Right lobe of liver (tissue), 6 donors: ENCODE results near the gene TMEM91. TPM values are rescaled to one million over a fixed set of nuclear protein-coding genes. Genes with fewer than 3 reads are reported as not detected.
A peak's percentile ranks its signal among the peaks of the same experiment; 100 is the strongest.
"Not testable (repeated sequence)": the region's sequence is repeated elsewhere in the genome, so short reads cannot be mapped to it uniquely, and the experiment has no call there.

ENCODE experiments used
- ATAC-seq, 4 donors: fragments of 200-7000 bp; cut with Tn5 transposase; one replicate each; pipeline ENCODE4 v1.9.1; 2020; ENCODE audit warnings: mild to moderate bottlenecking in 4 of 4, moderate library complexity in 4 of 4
- DNase-seq, 3 donors: peaks; one replicate each; pipeline ENCODE4 v3.0.0-alpha.2; 2020
- H3K27ac ChIP-seq, 3 donors: fragments of 200-600 bp; one replicate each; pipeline ENCODE4 v1.8.0; 2022
- H3K27me3 ChIP-seq, 2 donors: fragments of 200-600 bp; one replicate each; pipeline ENCODE4 v1.8.0; 2022
- H3K36me3 ChIP-seq, 4 donors: fragments of 200-600 bp; sonication (generic) in 1 of 4; one replicate each; pipeline versions ENCODE4 v1.5.1 to v1.8.0; 2017 to 2022; ENCODE audit warnings: control low read depth in 1 of 4
- H3K4me1 ChIP-seq, 4 donors: fragments of 200-600 bp; sonication (generic) in 1 of 4; one replicate each; pipeline versions ENCODE4 v1.5.1 to v1.8.0; 2017 to 2022; ENCODE audit warnings: control low read depth in 1 of 4
- H3K4me3 ChIP-seq, 3 donors: fragments of 200-600 bp; one replicate each; pipeline ENCODE4 v1.8.0; 2022
- H3K9me3 ChIP-seq, 4 donors: fragments of 200-600 bp; sonication (generic) in 1 of 4; one replicate each; pipeline versions ENCODE4 v1.5.1 to v1.8.0; 2017 to 2022; ENCODE audit warnings: control low read depth in 1 of 4
- POLR2A ChIP-seq: fragments of 450-650 bp; IDR thresholded peaks from one replicate; pipeline ENCODE4 v1.6.1; 2017; ENCODE audit warnings: antibody characterized with exemption, mild to moderate bottlenecking
- WGBS: methylation state at CpG from one replicate; pipeline ENCODE4 v1.1.6; 2018; ENCODE audit warnings: low coverage, low lambda C conversion rate; ENCODE audit not compliant: insufficient coverage; ENCODE audit errors: missing lambda C conversion rate; 5-methylcytosine and 5-hydroxymethylcytosine counted together
- intact Hi-C, 2 donors: fragments of 100-400 bp; cut with DNase I; formaldehyde crosslinking; loops; one replicate each; pipeline versions ENCODE4 v1.11.2 to v1.14.1; 2022
- total RNA-seq, 6 experiments: library from RNA; depleted of rRNA in 2 of 6; stranded (reverse); fragments of >200 nt in 2 of 6; fragmentation: NEBNext Ultra II Directional in 3 of 6; extraction: Animal tissue kit (Norgen Biotek cat#: 25700) in 3 of 6; gene quantifications; one replicate each; pipeline versions ENCODE4 v1.1.0 to v1.2.4, GENCODE V29; 2016 to 2023
- TF ChIP-seq, protein P1 (sequence below), 4 donors: fragments of 200-600 bp in 3 of 4; fragments of 450-650 bp in 1 of 4; IDR thresholded peaks; one replicate each; pipeline versions ENCODE4 v1.5.1 to v1.8.0; 2016 to 2022; ENCODE audit warnings: antibody characterized with exemption in 4 of 4, mild to moderate bottlenecking in 2 of 4
- donor health status: DM: no; HTN: yes; CAD: no.
- donor health status: DM: no; HTN: no; CAD: no.
- donor health status: DM: no; HTN: no; CAD: no.
- donor health status: DM: no; HTN: yes; CAD: no.
- donor health status: DM: no; HTN: yes; CAD: no.

TMEM91 gene
- total RNA-seq, 6 experiments from 2014 or later, result 1.8 to 4.1 (median 3.0) TPM

DNA sequence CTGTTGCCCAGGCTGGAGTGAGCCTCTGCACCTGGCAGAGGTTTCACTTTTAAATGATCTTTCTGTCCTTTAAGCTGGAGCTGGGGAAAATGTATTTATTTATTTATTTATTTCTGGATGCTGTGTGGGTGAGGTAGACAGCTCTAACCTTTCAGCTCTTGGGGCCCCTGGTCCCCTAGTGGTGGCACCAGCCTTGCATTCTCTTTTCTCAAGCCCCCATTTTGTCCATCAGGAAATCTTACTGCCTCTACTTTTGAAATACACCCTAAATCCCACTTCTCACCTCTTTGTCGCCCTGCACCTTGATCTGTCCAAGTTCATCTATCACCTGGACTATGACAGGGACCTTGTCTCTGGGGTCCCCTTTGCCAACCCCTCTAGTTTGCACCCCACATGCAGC, 10.2 kb upstream of the TMEM91 start:
- intact Hi-C loops, result no loop called here
- H3K27me3 ChIP-seq, result no peaks in the 10 kb centered on the region
- 100% methylated on average over 1 of the region's 1 CpG for WGBS
- H3K9me3 ChIP-seq, result no peaks in the 10 kb centered on the region
- no peaks in the 10 kb centered on the region for H3K36me3 ChIP-seq
- H3K27ac ChIP-seq, result no peak overlapping the region
- no peak for DNase-seq
- no peak overlapping the region for H3K4me3 ChIP-seq
- peaks cover 0 to 9% (median 0%) of the 10 kb centered on the region in 4 donors for H3K4me1 ChIP-seq
- no peak for ATAC-seq
- TF ChIP-seq POLR2A, result no peak
- TF ChIP-seq, protein P1, sequence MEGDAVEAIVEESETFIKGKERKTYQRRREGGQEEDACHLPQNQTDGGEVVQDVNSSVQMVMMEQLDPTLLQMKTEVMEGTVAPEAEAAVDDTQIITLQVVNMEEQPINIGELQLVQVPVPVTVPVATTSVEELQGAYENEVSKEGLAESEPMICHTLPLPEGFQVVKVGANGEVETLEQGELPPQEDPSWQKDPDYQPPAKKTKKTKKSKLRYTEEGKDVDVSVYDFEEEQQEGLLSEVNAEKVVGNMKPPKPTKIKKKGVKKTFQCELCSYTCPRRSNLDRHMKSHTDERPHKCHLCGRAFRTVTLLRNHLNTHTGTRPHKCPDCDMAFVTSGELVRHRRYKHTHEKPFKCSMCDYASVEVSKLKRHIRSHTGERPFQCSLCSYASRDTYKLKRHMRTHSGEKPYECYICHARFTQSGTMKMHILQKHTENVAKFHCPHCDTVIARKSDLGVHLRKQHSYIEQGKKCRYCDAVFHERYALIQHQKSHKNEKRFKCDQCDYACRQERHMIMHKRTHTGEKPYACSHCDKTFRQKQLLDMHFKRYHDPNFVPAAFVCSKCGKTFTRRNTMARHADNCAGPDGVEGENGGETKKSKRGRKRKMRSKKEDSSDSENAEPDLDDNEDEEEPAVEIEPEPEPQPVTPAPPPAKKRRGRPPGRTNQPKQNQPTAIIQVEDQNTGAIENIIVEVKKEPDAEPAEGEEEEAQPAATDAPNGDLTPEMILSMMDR (IDR thresholded peaks at IDR 0.05), result no peak

DNA sequence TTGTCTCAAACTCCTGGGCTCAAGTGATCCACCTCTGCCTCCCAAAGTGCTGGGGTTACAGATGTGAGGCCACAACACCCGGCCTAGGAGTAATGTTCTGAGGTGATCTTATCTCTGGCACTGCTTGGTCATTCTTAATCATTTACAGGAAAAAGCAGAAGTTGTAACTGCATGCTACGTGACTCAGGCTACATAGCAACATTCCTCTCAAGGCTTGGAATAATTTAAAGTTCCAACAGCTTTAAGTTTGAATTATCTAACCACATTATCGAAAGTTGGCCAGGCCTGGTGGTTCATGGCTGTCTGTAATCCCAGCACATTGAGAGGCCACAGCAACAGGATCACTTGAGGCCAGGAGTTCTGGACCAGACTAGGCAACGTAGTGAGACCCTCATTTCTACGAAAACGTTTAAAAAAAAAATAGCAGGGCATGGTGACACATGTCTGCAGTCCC, 8.5 kb upstream of the TMEM91 start:
- no peak for TF ChIP-seq POLR2A
- TF ChIP-seq, protein P1 (IDR thresholded peaks at IDR 0.05), result no peak

DNA sequence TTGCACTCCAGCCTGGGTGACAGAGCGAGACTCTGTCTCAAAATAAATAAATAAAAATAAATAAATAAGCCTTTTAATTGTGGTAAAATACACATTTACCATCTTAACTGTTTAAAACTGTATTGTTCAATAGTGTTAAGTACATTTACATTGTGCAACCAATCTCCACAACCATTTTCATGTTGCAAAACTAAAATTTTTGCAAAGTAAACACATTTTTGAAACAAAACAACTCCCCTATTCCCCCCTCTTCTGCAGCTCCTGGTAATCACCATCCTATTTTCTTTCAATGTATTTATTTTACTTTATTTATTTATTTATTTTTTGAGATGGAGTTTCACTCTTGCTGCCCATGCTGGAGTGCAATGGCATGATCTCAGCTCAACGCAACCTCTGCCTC, 6.6 kb upstream of the TMEM91 start:
- Histone ChIP-seq H3K4me3 (no peak overlapping the region), H3K27me3 (no peaks in the 10 kb centered on the region), H3K9me3 (no peaks in the 10 kb centered on the region), H3K36me3 (no peaks in the 10 kb centered on the region), H3K27ac (no peak overlapping the region), H3K4me1 (peaks cover 0 to 5% (median 0%) of the 10 kb centered on the region in 4 donors)
- TF ChIP-seq, protein P1 (IDR thresholded peaks at IDR 0.05), result no peak
- no peak for TF ChIP-seq POLR2A
- intact Hi-C loops, result no loop called here
- WGBS, result 90% methylated on average over 2 of the region's 2 CpGs
- ATAC-seq (no peak), DNase-seq (no peak)

More for the DNA sequence above, 8.5 kb upstream of the TMEM91 start:
- ATAC-seq (peak in 1 of 4 donors; percentile 11), DNase-seq (no peak)
- Histone ChIP-seq H3K27ac (peak overlapping the region; percentile 10 to 40 (median 27)), H3K9me3 (no peaks in the 10 kb centered on the region), H3K4me3 (no peak overlapping the region), H3K36me3 (no peaks in the 10 kb centered on the region), H3K27me3 (no peaks in the 10 kb centered on the region), H3K4me1 (peaks cover 0 to 9% (median 0%) of the 10 kb centered on the region in 4 donors)
- WGBS, result 51% methylated on average over 6 of the region's 6 CpGs
- intact Hi-C loops, result no loop called here

DNA sequence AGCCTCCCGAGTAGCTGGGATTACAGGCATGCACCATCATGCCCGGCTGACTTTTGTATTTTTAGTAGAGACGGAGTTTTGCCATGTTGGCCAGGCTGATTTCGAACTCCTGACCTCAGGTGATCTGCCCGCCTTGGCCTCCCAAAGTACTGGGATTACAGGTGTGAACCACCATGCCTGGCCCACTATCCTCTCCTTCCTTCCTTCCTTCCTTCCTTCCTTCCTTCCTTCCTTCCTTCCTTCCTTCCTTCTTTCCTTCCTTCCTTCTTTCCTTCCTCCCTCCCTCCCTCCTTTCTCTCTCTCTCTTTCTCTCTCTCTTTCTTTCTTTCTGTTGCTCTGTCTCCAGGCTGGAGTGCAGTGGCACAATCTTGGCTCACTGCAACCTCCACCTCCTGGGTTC, 5.2 kb upstream of the TMEM91 start:
- H3K27me3 ChIP-seq, ATAC-seq, H3K36me3 ChIP-seq, DNase-seq, H3K9me3 ChIP-seq, H3K4me3 ChIP-seq, H3K27ac ChIP-seq, intact Hi-C loops: not testable (repeated sequence)
- H3K4me1 ChIP-seq, result peaks cover 0 to 12% (median 2%) of the 10 kb centered on the region in 4 donors
- 75% methylated on average over 1 of the region's 5 CpGs for WGBS

DNA sequence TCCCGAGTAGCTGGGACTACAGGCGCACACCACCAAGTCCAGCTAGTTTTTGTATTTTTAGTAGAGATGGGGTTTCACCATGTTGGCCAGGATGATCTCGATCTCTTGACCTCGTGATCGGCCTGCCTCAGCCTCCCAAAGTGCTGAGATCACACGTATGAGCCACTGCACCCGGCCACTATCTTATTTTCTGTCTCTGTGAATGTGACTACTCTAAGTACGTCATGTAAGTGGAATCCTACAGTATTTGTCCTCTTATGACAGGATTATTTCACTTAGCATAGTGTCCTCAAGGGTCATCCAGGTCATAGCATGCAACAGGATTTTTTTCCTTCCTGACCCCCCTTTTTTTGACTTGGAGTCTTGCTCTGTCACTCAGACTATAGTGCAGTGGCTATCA, 4.8 kb upstream of the TMEM91 start:
- DNase-seq, result no peak
- intact Hi-C loops, result no loop called here
- WGBS, result 92% methylated on average over 8 of the region's 8 CpGs
- no peak overlapping the region for H3K27ac ChIP-seq
- peaks cover 0 to 16% (median 3%) of the 10 kb centered on the region in 4 donors for H3K4me1 ChIP-seq
- H3K9me3 ChIP-seq, result no peaks in the 10 kb centered on the region
- TF ChIP-seq, protein P1 (IDR thresholded peaks at IDR 0.05), result no peak
- TF ChIP-seq POLR2A, result no peak
- no peaks in the 10 kb centered on the region for H3K36me3 ChIP-seq
- no peaks in the 10 kb centered on the region for H3K27me3 ChIP-seq
- no peak overlapping the region for H3K4me3 ChIP-seq
- ATAC-seq, result no peak
